Erythroblast (primary cell): ENCODE results near the gene PRSS12.
"Not testable (repeated sequence)": the region's sequence is repeated elsewhere in the genome, so short reads cannot be mapped to it uniquely, and the experiment has no call there.

Experiments
- DNase-seq, 2 experiments: peaks; one replicate each; lab custom pipeline; 2025; lab: John Stamatoyannopoulos, UW
- GATA1 ChIP-seq: IDR thresholded peaks from 2 replicates; pipeline ENCODE4 v1.6.1; 2011; ENCODE audit warnings: low read depth, mild to moderate bottlenecking, control low read depth, low read length, moderate library complexity
- POLR2A ChIP-seq: IDR thresholded peaks from 2 replicates; pipeline ENCODE4 v1.6.1; 2011; ENCODE audit warnings: mild to moderate bottlenecking, low read length

Gene PRSS12

GRCh38 chr4:118352843-118353533 is at the start of gene PRSS12:
PRSS12 (minus strand) TSS chr4:118353003; CDS start chr4:118352720, 283 bp downstream.
- peak; percentile 59 to 61 for DNase-seq
- TF ChIP-seq GATA1 (no peak), POLR2A (no peak)

GRCh38 chr4:118400356-118400755 is 47.6 kb upstream of the PRSS12 start:
- TF ChIP-seq POLR2A (no peak), GATA1 (no peak)
- no peak for DNase-seq

GRCh38 chr4:118399883-118400282 is 47.1 kb upstream of the PRSS12 start:
- DNase-seq, result peak in 1 of 2 experiments; percentile 2

GRCh38 chr4:118398226-118399090 is 45.7 kb upstream of the PRSS12 start:
- DNase-seq, result no peak
- no peak for TF ChIP-seq GATA1
- no peak for TF ChIP-seq POLR2A

GRCh38 chr4:118397623-118397979 is 44.8 kb upstream of the PRSS12 start:
- DNase-seq, result no peak
- TF ChIP-seq POLR2A, result no peak
- no peak for TF ChIP-seq GATA1

GRCh38 chr4:118396881-118397622 is 44.2 kb upstream of the PRSS12 start:
- DNase-seq, result no peak
- TF ChIP-seq POLR2A (no peak), GATA1 (no peak)

- DNase-seq, result no peak
- TF ChIP-seq POLR2A (no peak), GATA1 (no peak)
These were observed 42.3 kb upstream of the PRSS12 start for GRCh38 chr4:118395057-118395644.

GRCh38 chr4:118392509-118392908 is 39.7 kb upstream of the PRSS12 start:
- not testable (repeated sequence) for DNase-seq

- no peak for DNase-seq
- TF ChIP-seq GATA1, result no peak
- no peak for TF ChIP-seq POLR2A
These were observed 37.3 kb upstream of the PRSS12 start for GRCh38 chr4:118390121-118390520.

- no peak for DNase-seq
- TF ChIP-seq GATA1 (no peak), POLR2A (no peak)
These were observed 36.9 kb upstream of the PRSS12 start for GRCh38 chr4:118389721-118390120.

- no peak for DNase-seq
- no peak for TF ChIP-seq GATA1
- no peak for TF ChIP-seq POLR2A
These were observed 35.8 kb upstream of the PRSS12 start for GRCh38 chr4:118388606-118389005.

GRCh38 chr4:118381902-118382301 is 29.1 kb upstream of the PRSS12 start:
- no peak for DNase-seq
- TF ChIP-seq GATA1 (no peak), POLR2A (no peak)

GRCh38 chr4:118373614-118374255 is 20.9 kb upstream of the PRSS12 start:
- no peak for DNase-seq
- TF ChIP-seq POLR2A, result no peak
- no peak for TF ChIP-seq GATA1

- TF ChIP-seq GATA1 (no peak), POLR2A (no peak)
- DNase-seq, result no peak
These were observed 19.4 kb upstream of the PRSS12 start for GRCh38 chr4:118372251-118372650.
